Vagina (tissue), 2 donors: Measurements from ENCODE around the gene FOXK1.

Experiments
- CTCF ChIP-seq, 3 experiments: fragments of 450-650 bp in 2 of 3; fragments of 200-600 bp in 1 of 3; sonication (generic) in 1 of 3; IDR thresholded peaks; one replicate each; pipeline ENCODE4 v1.5.1; 2017 to 2019; ENCODE audit warnings: antibody characterized with exemption in 3 of 3, mild to moderate bottlenecking in 2 of 3, moderate library complexity in 2 of 3
- POLR2AphosphoS5 ChIP-seq, 2 donors: sonication (generic); formaldehyde crosslinking; IDR thresholded peaks; one replicate each; pipeline ENCODE4 v1.9.0; 2017; ENCODE audit warnings: antibody characterized with exemption in 2 of 2, mild to moderate bottlenecking in 2 of 2, low read depth in 1 of 2; ENCODE audit not compliant: insufficient read depth in 1 of 2

- TF ChIP-seq CTCF (IDR thresholded peaks at IDR 0.05) (no peak), POLR2AphosphoS5 (IDR thresholded peaks at IDR 0.05; ENCODE audit: insufficient read depth in 1 of 2, low read depth in 1 of 2) (peak in 1 of 2 donors; percentile 24)
Measured at GRCh38 chr7:4809091-4809591, 127.0 kb downstream of the FOXK1 start.
